K562 (cell line): ENCODE data around the gene EGLN1. TPM values are rescaled to one million over a fixed set of nuclear protein-coding genes. Genes with fewer than 3 reads are reported as not detected.
A peak's percentile ranks its signal among the peaks of the same experiment; 100 is the strongest.

Source experiments
- CBFB ChIP-seq: sonication (generic); formaldehyde crosslinking; IDR thresholded peaks from 2 replicates; pipeline ENCODE4 v1.4.0; 2020; ENCODE audit warnings: mild to moderate bottlenecking, missing genetic modification reagents
- CCAR2 ChIP-seq: fragments of 200-400 bp; formaldehyde crosslinking; IDR thresholded peaks from 2 replicates; pipeline ENCODE4 v1.6.1; 2017; ENCODE audit warnings: mild to moderate bottlenecking, low read depth, low read length
- CTBP1 ChIP-seq: fragments of 450-650 bp; IDR thresholded peaks from 2 replicates; pipeline ENCODE4 v1.6.1; 2016; ENCODE audit warnings: borderline replicate concordance
- CXXC5 ChIP-seq: fragments of 250-450 bp; sonication (Bioruptor Pico); IDR thresholded peaks from 2 replicates; pipeline ENCODE4 v1.8.0; 2022; ENCODE audit warnings: inconsistent platforms, mild to moderate bottlenecking, moderate library complexity
- ESRRA ChIP-seq: fragments of 450-650 bp; IDR thresholded peaks from 2 replicates; pipeline ENCODE4 v1.6.1; 2014; ENCODE audit warnings: low read depth, mild to moderate bottlenecking, moderate library complexity, borderline replicate concordance
- ID3 ChIP-seq, 2 experiments: fragments of 250-450 bp in 1 of 2; fragments of 450-650 bp in 1 of 2; sonication (Bioruptor Pico) in 1 of 2; IDR thresholded peaks; 2 replicates each; pipeline versions ENCODE4 v1.6.1 to v1.8.0; 2016 to 2021; ENCODE audit warnings: mild to moderate bottlenecking in 2 of 2, moderate library complexity in 2 of 2, missing compliant biosample characterization in 1 of 2, missing genetic modification characterization in 1 of 2
- JUND ChIP-seq, 2 experiments: IDR thresholded peaks; 2 replicates in 1 of 2; 3 replicates in 1 of 2; pipeline ENCODE4 v1.6.1; 2011; ENCODE audit warnings: borderline replicate concordance in 2 of 2, low read depth in 2 of 2, low read length in 2 of 2, improper control_type of control experiment in 1 of 2, missing biosample characterization in 1 of 2, missing genetic modification characterization in 1 of 2, missing genetic modification reagents in 1 of 2
- LARP7 ChIP-seq: fragments of 450-650 bp; IDR thresholded peaks from 2 replicates; pipeline ENCODE4 v1.6.1; 2016
- MXI1 ChIP-seq: IDR thresholded peaks from 2 replicates; pipeline ENCODE4 v1.6.1; 2011; ENCODE audit warnings: low read depth, mild to moderate bottlenecking, improper control_type of control experiment, low read length
- NCOR1 ChIP-seq: fragments of 450-650 bp; IDR thresholded peaks from 2 replicates; pipeline ENCODE4 v1.6.1; 2016; ENCODE audit warnings: mild to moderate bottlenecking, moderate library complexity
- NFE2L1 ChIP-seq: fragments of 450-650 bp; IDR thresholded peaks from 2 replicates; pipeline ENCODE4 v1.6.1; 2016; ENCODE audit warnings: missing genetic modification characterization, low read depth, mild to moderate bottlenecking, missing compliant biosample characterization, moderate library complexity, borderline replicate concordance
- NR2F6 ChIP-seq: fragments of 450-650 bp; formaldehyde crosslinking; IDR thresholded peaks from 2 replicates; pipeline ENCODE4 v1.4.0; 2020; ENCODE audit warnings: mild to moderate bottlenecking
- PBX2 ChIP-seq, 2 experiments: IDR thresholded peaks in 1 of 2; conservative IDR thresholded peaks in 1 of 2; 2 replicates each; pipeline ENCODE4 v1.6.1; 2016; ENCODE audit warnings: low read depth in 2 of 2, mild to moderate bottlenecking in 1 of 2, missing compliant biosample characterization in 1 of 2, missing genetic modification characterization in 1 of 2, moderate library complexity in 1 of 2
- PML ChIP-seq: IDR thresholded peaks from 2 replicates; pipeline ENCODE4 v1.6.1; 2012; ENCODE audit warnings: low read length, inconsistent platforms
- PRMT5 ChIP-seq: sonication (generic); formaldehyde crosslinking; IDR thresholded peaks from 2 replicates; pipeline ENCODE4 v1.5.0; 2020; ENCODE audit warnings: missing genetic modification reagents
- SMAD2 ChIP-seq: fragments of 150-350 bp; IDR thresholded peaks from 2 replicates; pipeline ENCODE4 v1.6.1; 2014; ENCODE audit warnings: low read depth, mild to moderate bottlenecking, low read length
- TBL1XR1 ChIP-seq, 2 experiments: IDR thresholded peaks; 2 replicates each; pipeline ENCODE4 v1.6.1; 2012; ENCODE audit warnings: improper control_type of control experiment in 2 of 2, low read length in 2 of 2, mild to moderate bottlenecking in 1 of 2
- TEAD4 ChIP-seq, 2 experiments: sonication (generic) in 1 of 2; formaldehyde crosslinking in 1 of 2; IDR thresholded peaks; 2 replicates each; pipeline versions ENCODE4 v1.6.1 to v1.8.0; 2012 to 2022; ENCODE audit warnings: borderline replicate concordance in 1 of 2, inconsistent platforms in 1 of 2, low read length in 1 of 2, mild to moderate bottlenecking in 1 of 2, missing genetic modification reagents in 1 of 2
- U2AF1 ChIP-seq: fragments of 200-400 bp; formaldehyde crosslinking; optimal IDR thresholded peaks from 2 replicates; pipeline ENCODE3; 2017; ENCODE audit warnings: mild to moderate bottlenecking, low read depth, low read length, moderate library complexity
- ZNF589 ChIP-seq: fragments of 200-800 bp; sonication (Bioruptor generic); IDR thresholded peaks from 2 replicates; pipeline ENCODE4 v1.6.1; 2016; ENCODE audit warnings: low read depth, missing genetic modification characterization, missing compliant biosample characterization
- ZNF699 ChIP-seq: fragments of 250-450 bp; sonication (Bioruptor Pico); IDR thresholded peaks from 2 replicates; pipeline ENCODE4 v1.8.0; 2021; ENCODE audit warnings: mild to moderate bottlenecking, moderate library complexity; ENCODE audit not compliant: insufficient replicate concordance
- ZNF830 ChIP-seq: fragments of 250-450 bp; sonication (Bioruptor Pico); IDR thresholded peaks from 2 replicates; pipeline ENCODE4 v1.5.0; 2021; ENCODE audit warnings: mild to moderate bottlenecking
- polyA plus RNA-seq, 8 experiments: library from polyadenylated mRNA; depleted of rRNA in 4 of 8; stranded (reverse) in 5 of 8; unstranded in 3 of 8; fragments of >200 nt; fragmentation: Nextera tagmentation in 2 of 8; fragmentation: Illumina TruSeq in 1 of 8; extraction: Ambion mirVana in 2 of 8; extraction: Trizol in 1 of 8; gene quantifications; 2 replicates each; pipeline versions ENCODE4 v1.2.1 to v1.2.3, GENCODE V29; 2011 to 2014; ENCODE audit warnings: inconsistent platforms in 1 of 8, missing spikeins in 1 of 8
- total RNA-seq, 7 experiments: library from RNA; depleted of rRNA in 6 of 7; stranded (reverse); fragments of >200 nt in 6 of 7; fragmentation: Illumina TruSeq in 2 of 7; extraction: Trizol in 2 of 7; gene quantifications; 2 replicates each; pipeline versions ENCODE4 v1.2.1 to v1.2.3, GENCODE V29; 2011 to 2021; ENCODE audit warnings: low replicate concordance in 1 of 7
- TF ChIP-seq, protein P1 (sequence below): sonication (generic); formaldehyde crosslinking; IDR thresholded peaks from 2 replicates; pipeline ENCODE4 v1.8.1; 2023; ENCODE audit warnings: mild to moderate bottlenecking, missing genetic modification reagents

The EGLN1 gene
- total and polyA plus RNA-seq, 9 of the 15 experiments (the other 6 are each of a cell fraction or from before 2014, with no cell fraction given): 5.2 to 54.3 (median 24.6) TPM

DNA sequence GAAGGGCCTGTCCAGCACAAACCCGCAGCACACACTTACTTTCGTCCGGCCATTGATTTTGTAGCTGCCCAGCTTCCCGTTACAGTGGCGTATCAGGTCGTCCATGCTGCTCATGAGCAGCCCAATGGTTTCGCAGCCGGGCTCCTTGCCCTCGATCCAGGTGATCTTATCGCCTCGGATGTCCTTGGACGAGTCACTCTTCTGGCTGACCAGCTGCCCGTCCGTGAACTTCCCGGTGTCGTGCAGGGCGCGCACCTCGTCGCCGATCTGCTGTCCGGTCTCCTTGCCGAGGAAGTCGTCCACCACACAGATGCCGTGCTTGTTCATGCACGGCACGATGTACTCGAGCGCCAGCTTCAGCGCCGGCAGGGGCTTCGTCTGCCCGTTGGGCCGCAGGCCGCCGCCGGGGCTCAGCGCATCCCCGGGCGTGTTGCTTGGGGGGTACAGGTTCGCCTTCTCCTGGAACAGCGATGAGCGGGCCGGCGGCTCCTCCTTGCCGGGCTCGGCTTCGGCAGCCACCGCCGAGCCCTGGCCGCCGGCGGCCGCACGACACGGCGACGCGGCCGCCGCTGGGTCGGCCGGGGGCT is 1.0 kb downstream of the EGLN1 start (continued):
- peak; percentile 93 for TF ChIP-seq ESRRA
- peak; percentile 50; the same call in 1 of the 2 replicates for TF ChIP-seq ZNF830
- TF ChIP-seq CBFB (CRISPR knock-in tag): peak; percentile 35; the same call in 1 of the 2 replicates
- TF ChIP-seq LARP7: no peak
- TF ChIP-seq, protein P1, sequence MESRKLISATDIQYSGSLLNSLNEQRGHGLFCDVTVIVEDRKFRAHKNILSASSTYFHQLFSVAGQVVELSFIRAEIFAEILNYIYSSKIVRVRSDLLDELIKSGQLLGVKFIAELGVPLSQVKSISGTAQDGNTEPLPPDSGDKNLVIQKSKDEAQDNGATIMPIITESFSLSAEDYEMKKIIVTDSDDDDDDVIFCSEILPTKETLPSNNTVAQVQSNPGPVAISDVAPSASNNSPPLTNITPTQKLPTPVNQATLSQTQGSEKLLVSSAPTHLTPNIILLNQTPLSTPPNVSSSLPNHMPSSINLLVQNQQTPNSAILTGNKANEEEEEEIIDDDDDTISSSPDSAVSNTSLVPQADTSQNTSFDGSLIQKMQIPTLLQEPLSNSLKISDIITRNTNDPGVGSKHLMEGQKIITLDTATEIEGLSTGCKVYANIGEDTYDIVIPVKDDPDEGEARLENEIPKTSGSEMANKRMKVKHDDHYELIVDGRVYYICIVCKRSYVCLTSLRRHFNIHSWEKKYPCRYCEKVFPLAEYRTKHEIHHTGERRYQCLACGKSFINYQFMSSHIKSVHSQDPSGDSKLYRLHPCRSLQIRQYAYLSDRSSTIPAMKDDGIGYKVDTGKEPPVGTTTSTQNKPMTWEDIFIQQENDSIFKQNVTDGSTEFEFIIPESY (CRISPR knock-in tag): no peak
- TF ChIP-seq ZNF589 (CRISPR knock-in tag): no peak
- TF ChIP-seq NR2F6 (CRISPR knock-in tag): no peak
- TF ChIP-seq PML: 0 out of 2 replicates have a peak, but pooled peaks have one; percentile 34
- peak; percentile 16; the same call in 1 of the 2 replicates for TF ChIP-seq TEAD4 (IDR thresholded peaks at IDR 0.05; ENCODE audit: low read length)
- no peak for TF ChIP-seq TEAD4 (CRISPR knock-in tag; IDR thresholded peaks at IDR 0.05; ENCODE audit: borderline replicate concordance)
- TF ChIP-seq PRMT5 (CRISPR knock-in tag): no peak
- peak; percentile 60 for TF ChIP-seq JUND (IDR thresholded peaks at IDR 0.05; ENCODE audit: borderline replicate concordance, low read depth, low read length)
- no peak; the same call in 2 of the 3 replicates for TF ChIP-seq JUND (tag; IDR thresholded peaks at IDR 0.05; ENCODE audit: borderline replicate concordance, low read depth, low read length)
- no peak for TF ChIP-seq MXI1
- no peak for TF ChIP-seq U2AF1
- TF ChIP-seq NFE2L1 (tag): no peak
- no peak for TF ChIP-seq ID3 (CRISPR knock-in tag; IDR thresholded peaks at IDR 0.05)
- peak; percentile 46; the same call in 1 of the 2 replicates for TF ChIP-seq ID3 (tag; IDR thresholded peaks at IDR 0.05)
- TF ChIP-seq PBX2 (CRISPR knock-in tag; IDR thresholded peaks at IDR 0.05; ENCODE audit: low read depth): no peak
- TF ChIP-seq PBX2 (tag; conservative IDR thresholded peaks at IDR 0.05; ENCODE audit: low read depth): no peak
- no peak for TF ChIP-seq CCAR2
- no peak for TF ChIP-seq NCOR1
- no peak for TF ChIP-seq SMAD2
- peak; percentile 91; the same call in 1 of the 2 replicates for TF ChIP-seq CTBP1
- no peak for TF ChIP-seq ZNF699 (CRISPR knock-in tag)
- no peak for TF ChIP-seq TBL1XR1 (IDR thresholded peaks at IDR 0.05; ENCODE audit: low read length in 2 of 2)
- peak; percentile 78 for TF ChIP-seq CXXC5
